GM18517 (cell line): ENCODE data around the gene CENPE.

ENCODE experiments used
- ATAC-seq: cut with Tn5 transposase; IDR thresholded peaks from one replicate; pipeline ENCODE4 v1.9.1; 2021; ENCODE audit warnings: mild to moderate bottlenecking, moderate library complexity; ENCODE audit not compliant: unreplicated experiment

The CENPE gene

DNA sequence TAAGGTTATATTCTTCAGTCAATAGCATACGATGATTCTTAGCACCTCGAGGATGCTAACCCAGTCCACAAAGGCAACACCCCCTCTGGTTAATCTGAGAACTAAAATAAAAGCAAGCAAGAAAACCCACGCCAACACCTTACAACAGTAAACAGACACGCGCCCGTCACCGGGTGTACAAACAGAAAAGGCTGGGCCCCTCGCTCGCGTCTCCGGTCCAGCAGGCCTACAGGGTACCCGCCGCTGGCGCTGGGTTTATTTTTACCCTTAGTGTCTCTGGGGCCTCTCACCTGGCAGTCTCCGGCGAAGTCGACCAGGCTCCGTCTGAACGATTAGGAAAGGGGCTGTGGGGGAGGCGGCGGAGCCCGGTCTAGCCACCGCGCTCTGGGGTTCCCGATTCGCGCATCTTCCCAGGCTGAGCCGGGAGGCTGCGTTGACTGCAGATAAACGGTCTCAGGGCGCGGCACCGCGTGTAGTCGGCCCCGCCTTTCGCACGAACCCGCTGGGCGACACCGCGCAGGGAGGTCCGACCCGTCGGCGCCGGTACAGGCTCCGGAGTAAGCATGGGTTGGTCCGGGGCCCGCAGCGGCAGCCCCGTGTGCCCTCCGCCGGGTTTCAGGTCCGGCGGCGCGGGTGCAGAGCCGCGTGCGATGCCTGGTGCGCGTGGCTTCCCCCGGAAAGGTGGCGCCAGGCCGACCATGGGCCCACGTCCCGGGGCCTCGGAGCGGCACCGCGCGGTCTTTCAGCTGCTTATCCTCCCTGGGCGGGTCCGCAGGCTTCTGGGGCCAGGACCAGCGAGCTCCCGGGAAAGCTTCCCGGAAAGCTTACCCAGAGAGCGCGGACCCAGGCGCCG, 122.0 kb downstream of the CENPE start:
- peak; percentile 60 for ATAC-seq

DNA sequence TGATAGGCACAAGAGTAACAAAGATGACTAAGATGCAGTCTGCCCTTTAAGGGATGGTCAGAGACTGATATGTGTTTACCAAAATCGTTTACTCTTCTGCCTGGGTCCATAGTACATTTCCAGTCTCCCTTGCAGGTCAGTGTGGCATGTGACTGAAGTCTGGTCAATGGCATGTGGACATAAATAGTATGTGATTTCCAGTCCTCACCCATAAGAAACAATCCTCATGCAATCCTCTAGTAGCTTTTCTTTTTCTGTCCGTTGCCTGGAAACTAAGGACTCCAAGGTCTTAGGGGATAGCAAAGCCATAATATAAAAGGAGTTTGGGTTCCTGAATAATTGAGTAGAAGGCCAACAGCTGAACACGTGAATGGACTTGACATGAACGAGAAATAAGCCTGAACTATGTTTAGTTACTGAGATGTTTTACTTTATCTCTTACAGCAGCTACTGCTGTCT, 122.7 kb downstream of the CENPE start:
- ATAC-seq, result peak; percentile 1

DNA sequence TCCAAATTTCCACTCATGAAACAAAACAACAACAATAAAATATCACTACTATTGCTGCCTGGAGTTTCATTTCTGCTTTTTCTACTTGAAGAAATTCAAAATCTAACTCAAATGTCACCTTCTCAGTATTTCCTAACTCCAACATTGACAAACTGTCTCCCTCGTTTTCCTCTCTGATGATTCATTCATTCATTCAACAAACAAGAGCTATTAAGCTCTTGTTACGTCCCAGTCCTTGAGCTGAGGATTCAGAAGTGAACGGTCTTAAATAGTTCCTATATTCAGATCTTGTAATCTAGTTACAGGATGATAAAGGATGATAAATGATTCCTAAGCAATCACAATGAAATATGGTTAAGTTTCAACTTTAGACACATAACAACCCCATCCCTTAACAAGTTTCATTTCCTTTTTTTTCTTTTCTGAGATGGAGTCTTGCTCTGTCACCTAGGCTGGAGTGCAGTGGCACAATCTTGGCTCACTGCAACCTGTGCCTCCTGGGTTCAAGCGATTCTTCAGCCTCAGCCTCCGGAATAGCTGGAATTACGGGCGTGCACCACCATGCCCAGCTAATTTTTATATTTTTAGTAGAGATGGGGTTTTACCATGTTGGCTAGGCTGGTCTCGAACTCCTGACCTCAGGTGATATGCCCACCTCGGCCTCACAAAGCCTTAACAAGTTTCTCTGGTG, 123.3 kb downstream of the CENPE start:
- peak; percentile 43 for ATAC-seq

DNA sequence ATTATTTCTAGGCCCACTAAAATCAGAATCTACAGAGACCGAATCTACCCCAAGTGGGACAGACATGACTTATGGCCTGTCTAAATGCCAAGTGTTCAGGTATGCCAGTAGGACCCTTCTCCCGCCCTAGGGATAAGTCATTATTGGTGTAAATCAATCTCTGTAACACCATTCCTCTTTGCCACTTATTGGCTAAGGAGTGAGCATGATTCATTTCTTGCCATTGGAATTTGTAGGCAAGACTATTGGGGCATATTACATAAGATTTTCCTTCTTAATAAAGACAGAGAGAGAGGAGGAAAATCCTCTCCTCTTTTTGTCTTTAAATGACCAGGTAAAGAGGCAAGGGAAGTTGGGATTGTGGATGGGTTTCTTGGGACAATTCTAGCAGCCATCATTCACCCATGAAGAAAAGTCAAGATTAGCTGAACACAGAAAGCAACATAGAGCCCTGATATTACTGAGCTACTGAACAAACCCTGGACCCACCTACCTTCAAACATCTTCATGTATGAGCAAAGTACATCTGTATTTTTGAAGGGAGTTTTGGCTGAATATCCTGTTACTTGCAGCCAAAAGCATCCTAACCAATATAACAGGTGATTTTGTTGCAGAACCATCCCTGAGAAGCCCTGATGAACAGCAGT, 124.2 kb downstream of the CENPE start:
- ATAC-seq, result no peak

DNA sequence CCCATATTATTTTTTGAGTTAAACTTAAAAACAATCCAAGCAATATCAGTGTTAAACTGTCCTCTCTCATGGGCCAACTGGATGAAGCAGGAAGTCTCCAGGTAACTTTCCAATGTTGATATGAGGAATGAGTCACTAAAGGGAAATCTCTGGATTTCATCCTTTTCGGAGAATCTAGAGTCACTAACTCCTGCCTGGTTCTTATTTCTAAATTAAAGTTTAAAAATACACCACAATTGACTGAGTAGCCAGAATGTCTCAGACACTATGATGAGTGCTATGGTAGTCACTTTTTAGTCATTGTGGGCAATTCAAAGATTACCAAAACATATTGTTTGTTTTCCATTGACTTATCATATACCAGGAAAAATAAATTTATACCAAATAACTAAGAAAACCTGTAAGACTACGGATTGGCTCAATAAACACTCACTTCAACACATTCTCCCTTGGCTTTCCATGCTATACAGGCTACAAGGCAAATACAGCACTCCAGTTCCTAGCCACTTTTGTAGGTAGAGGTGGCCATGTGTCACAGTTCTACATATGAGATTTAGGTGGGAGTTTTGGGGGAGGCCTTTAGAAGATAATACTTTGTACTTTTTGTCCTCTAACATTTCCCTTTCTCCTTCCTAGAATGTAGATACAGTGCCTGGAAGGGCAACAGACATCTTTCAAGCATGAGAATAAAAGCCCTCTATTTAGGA, 130.1 kb downstream of the CENPE start:
- no peak for ATAC-seq

DNA sequence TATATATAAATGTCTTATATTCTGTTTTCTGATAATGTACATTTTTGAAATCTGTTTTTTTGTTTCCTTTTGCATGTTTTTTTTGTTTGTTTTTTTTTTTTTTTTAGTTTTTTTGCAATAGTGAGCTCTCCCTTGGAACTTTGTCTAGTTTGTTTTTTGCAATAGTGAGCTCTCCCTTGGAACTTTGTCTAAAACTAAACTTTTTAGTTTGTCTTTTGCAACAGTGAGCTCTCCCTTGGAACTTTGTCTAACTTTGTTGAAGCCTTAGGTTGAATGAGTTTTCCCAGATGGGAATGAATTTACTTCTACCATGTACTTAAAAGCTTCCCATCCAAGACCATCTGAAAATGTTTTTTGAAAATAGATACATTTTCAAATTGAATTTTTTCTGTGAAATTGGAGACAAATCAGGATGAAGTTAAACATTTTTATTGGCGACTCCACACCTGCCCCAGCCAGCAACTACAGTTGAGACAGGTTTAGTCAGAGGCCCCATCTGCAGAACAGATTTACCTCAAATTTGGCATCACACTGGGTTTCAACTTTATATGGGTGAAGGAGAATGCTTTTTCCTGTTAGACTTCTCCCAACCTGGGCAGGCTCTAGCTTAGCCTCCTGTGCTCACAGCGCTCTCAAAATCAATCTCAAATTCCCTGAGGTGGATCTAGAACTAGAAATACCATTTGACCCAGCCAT, 137.5 kb downstream of the CENPE start:
- no peak for ATAC-seq
